Measurements from ENCODE around the gene L2HGDH.

- no peak for TF ChIP-seq CTCF (IDR thresholded peaks at IDR 0.05 in 4 of 5, conservative IDR thresholded peaks at IDR 0.05 in 1 of 5)
- TF ChIP-seq POLR2A (IDR thresholded peaks at IDR 0.05) = no peak
Observed at GRCh38 chr14:50331596-50331995, 19.6 kb upstream of the L2HGDH start.

Measured in gastrocnemius medialis (tissue), 4 donors.